ENCODE results near the gene UBAP1L.

The UBAP1L gene

GRCh38 chr15:65083262-65083701 lies 31.7 kb downstream of the UBAP1L start:
- TF ChIP-seq EZH2 (optimal IDR thresholded peaks at IDR 0.05; ENCODE audit: low read depth, low read length) (no peak), EZH2phosphoT487 (IDR thresholded peaks at IDR 0.05; ENCODE audit: low read length) (no peak)
- TF ChIP-seq, protein P1, sequence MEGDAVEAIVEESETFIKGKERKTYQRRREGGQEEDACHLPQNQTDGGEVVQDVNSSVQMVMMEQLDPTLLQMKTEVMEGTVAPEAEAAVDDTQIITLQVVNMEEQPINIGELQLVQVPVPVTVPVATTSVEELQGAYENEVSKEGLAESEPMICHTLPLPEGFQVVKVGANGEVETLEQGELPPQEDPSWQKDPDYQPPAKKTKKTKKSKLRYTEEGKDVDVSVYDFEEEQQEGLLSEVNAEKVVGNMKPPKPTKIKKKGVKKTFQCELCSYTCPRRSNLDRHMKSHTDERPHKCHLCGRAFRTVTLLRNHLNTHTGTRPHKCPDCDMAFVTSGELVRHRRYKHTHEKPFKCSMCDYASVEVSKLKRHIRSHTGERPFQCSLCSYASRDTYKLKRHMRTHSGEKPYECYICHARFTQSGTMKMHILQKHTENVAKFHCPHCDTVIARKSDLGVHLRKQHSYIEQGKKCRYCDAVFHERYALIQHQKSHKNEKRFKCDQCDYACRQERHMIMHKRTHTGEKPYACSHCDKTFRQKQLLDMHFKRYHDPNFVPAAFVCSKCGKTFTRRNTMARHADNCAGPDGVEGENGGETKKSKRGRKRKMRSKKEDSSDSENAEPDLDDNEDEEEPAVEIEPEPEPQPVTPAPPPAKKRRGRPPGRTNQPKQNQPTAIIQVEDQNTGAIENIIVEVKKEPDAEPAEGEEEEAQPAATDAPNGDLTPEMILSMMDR (IDR thresholded peaks at IDR 0.05; ENCODE audit: low read length): no peak

DNA sequence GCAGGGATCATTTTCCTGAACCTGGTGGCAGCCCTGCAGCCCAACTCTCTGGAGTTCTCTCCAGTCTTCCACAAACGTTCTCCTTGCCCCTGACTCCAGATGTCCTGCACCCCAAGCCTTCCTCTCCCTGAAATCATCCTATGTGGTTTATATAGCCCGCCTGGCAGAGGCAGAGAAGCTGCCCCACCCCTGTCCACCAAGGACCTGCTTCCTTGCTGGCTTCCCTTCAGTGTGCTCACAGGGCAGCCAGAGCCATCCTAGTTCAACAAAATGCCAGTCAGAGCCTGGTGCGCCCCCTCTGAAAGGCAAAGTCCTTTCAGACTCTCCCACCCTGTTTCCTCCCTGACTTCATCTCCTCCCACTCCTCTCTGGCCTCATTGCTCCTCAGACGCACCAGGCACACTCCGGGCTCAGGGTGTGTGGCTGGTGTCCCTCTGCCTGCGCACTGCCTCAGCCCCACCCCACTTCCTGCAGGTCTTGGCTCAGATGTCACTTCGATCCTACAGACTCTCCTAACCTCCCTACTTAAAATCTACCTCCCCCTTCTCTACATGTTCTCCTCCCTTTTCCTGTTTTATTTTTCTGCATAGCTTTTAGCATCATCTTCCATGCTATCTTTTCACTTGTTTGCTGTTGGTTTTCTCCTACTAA lies 32.6 kb downstream of the UBAP1L start:
- H3K4me3 ChIP-seq (ENCODE audit: low read length): no peak overlapping the region
- H3K9ac ChIP-seq (ENCODE audit: low read length): no peak overlapping the region
- H3K4me2 ChIP-seq (ENCODE audit: low read depth, low read length): no peak overlapping the region

More at GRCh38 chr15:65083262-65083701, 31.7 kb downstream of the UBAP1L start:
- Histone ChIP-seq H3K36me3 (replicated peaks; ENCODE audit: insufficient read depth, low read length) (no peaks in the 10 kb centered on the region), H3K9ac (ENCODE audit: low read length) (no peak overlapping the region), H3F3A (ENCODE audit: insufficient read depth, low read length) (no peaks in the 10 kb centered on the region), H4K20me1 (ENCODE audit: insufficient read depth, low read length) (no peaks in the 10 kb centered on the region), H3K4me3 (ENCODE audit: low read length) (no peak overlapping the region), H2AFZ (ENCODE audit: low read length) (no peak overlapping the region), H3K4me2 (ENCODE audit: low read depth, low read length) (no peak overlapping the region), H3K4me1 (ENCODE audit: low read length) (no peaks in the 10 kb centered on the region), H3K27me3 (replicated peaks; ENCODE audit: insufficient read depth, low read length) (0 out of 2 replicates have a peak, but pooled peaks cover 3% of the 10 kb centered on the region), H3K79me2 (ENCODE audit: low read length) (no peaks in the 10 kb centered on the region), H3K27ac (ENCODE audit: low read length) (no peak overlapping the region), H3K9me3 (replicated peaks; ENCODE audit: insufficient read depth, low read length) (no peaks in the 10 kb centered on the region), H3K9me2 (replicated peaks; ENCODE audit: insufficient read depth, low read length) (no peaks in the 10 kb centered on the region)
- DNase-seq: no peak

DNA sequence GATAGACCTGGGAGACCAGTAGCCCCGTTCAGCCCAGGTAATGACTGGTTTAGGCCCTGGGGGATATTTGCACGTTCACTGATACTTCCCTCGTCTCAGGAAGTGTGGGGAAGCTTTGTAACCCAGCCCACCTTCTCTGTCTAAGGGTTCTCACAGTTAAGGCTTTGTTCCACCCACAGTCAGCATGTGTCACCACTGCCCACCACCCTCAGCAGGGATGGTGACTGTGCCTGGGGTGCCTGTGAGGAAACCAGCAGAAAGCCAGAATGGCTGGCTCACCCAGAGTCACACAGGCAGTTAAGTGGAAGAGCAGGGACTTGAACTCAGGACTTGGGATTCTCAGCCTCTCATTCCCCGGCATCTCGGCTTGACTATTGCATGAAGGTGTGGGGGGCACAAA lies 33.2 kb downstream of the UBAP1L start:
- H3K4me2 ChIP-seq (ENCODE audit: low read depth, low read length): no peak overlapping the region
- H3K9ac ChIP-seq (ENCODE audit: low read length): no peak overlapping the region
- no peaks in the 10 kb centered on the region for H3K9me3 ChIP-seq (replicated peaks; ENCODE audit: insufficient read depth, low read length)
- H3K4me3 ChIP-seq (ENCODE audit: low read length): no peak overlapping the region
- H3K4me1 ChIP-seq (ENCODE audit: low read length): no peaks in the 10 kb centered on the region
- no peaks in the 10 kb centered on the region for H3K79me2 ChIP-seq (ENCODE audit: low read length)
- no peak overlapping the region for H2AFZ ChIP-seq (ENCODE audit: low read length)
- no peaks in the 10 kb centered on the region for H3F3A ChIP-seq (ENCODE audit: insufficient read depth, low read length)
- H3K27ac ChIP-seq (ENCODE audit: low read length): no peak overlapping the region
- no peaks in the 10 kb centered on the region for H3K36me3 ChIP-seq (replicated peaks; ENCODE audit: insufficient read depth, low read length)
- H4K20me1 ChIP-seq (ENCODE audit: insufficient read depth, low read length): no peaks in the 10 kb centered on the region
- DNase-seq: no peak
- no peaks in the 10 kb centered on the region for H3K9me2 ChIP-seq (replicated peaks; ENCODE audit: insufficient read depth, low read length)
- H3K27me3 ChIP-seq (replicated peaks; ENCODE audit: insufficient read depth, low read length): 0 out of 2 replicates have a peak, but pooled peaks cover 3% of the 10 kb centered on the region
- TF ChIP-seq, protein P1 (IDR thresholded peaks at IDR 0.05; ENCODE audit: low read length): no peak
- no peak for TF ChIP-seq EZH2 (optimal IDR thresholded peaks at IDR 0.05; ENCODE audit: low read depth, low read length)
- TF ChIP-seq EZH2phosphoT487 (IDR thresholded peaks at IDR 0.05; ENCODE audit: low read length): no peak

More for the DNA sequence above, 32.6 kb downstream of the UBAP1L start:
- H3K9me2 ChIP-seq (replicated peaks; ENCODE audit: insufficient read depth, low read length): no peaks in the 10 kb centered on the region
- H3K9me3 ChIP-seq (replicated peaks; ENCODE audit: insufficient read depth, low read length): no peaks in the 10 kb centered on the region
- no peaks in the 10 kb centered on the region for H3K36me3 ChIP-seq (replicated peaks; ENCODE audit: insufficient read depth, low read length)
- no peak for TF ChIP-seq EZH2 (optimal IDR thresholded peaks at IDR 0.05; ENCODE audit: low read depth, low read length)
- TF ChIP-seq, protein P1 (IDR thresholded peaks at IDR 0.05; ENCODE audit: low read length): no peak
- no peak for TF ChIP-seq EZH2phosphoT487 (IDR thresholded peaks at IDR 0.05; ENCODE audit: low read length)
- no peak for DNase-seq
- H3K27me3 ChIP-seq (replicated peaks; ENCODE audit: insufficient read depth, low read length): 0 out of 2 replicates have a peak, but pooled peaks cover 3% of the 10 kb centered on the region
- H3K79me2 ChIP-seq (ENCODE audit: low read length): no peaks in the 10 kb centered on the region
- H3K4me1 ChIP-seq (ENCODE audit: low read length): no peaks in the 10 kb centered on the region
- no peak overlapping the region for H2AFZ ChIP-seq (ENCODE audit: low read length)
- H4K20me1 ChIP-seq (ENCODE audit: insufficient read depth, low read length): no peaks in the 10 kb centered on the region
- H3F3A ChIP-seq (ENCODE audit: insufficient read depth, low read length): no peaks in the 10 kb centered on the region
- H3K27ac ChIP-seq (ENCODE audit: low read length): no peak overlapping the region
